Peyer's patch (tissue), 4 donors: ENCODE data around the gene HBEGF. TPM values are rescaled to one million over a fixed set of nuclear protein-coding genes. Genes with fewer than 3 reads are reported as not detected.

ENCODE experiments used
- DNase-seq, 3 donors: peaks; one replicate each; pipeline ENCODE4 v3.0.0-alpha.2; 2017 to 2019
- H3K27ac ChIP-seq, 4 donors: fragments of 200-600 bp; sonication (generic); one replicate each; pipeline ENCODE4 v1.5.1; 2016 to 2019
- H3K27me3 ChIP-seq, 2 donors: fragments of 200-600 bp; sonication (generic); one replicate each; pipeline ENCODE4 v1.5.1; 2019
- H3K36me3 ChIP-seq, 3 donors: fragments of 200-600 bp; sonication (generic); one replicate each; pipeline ENCODE4 v1.5.1; 2016 to 2019
- H3K4me1 ChIP-seq, 4 donors: fragments of 200-600 bp; sonication (generic); one replicate each; pipeline ENCODE4 v1.5.1; 2016 to 2019
- H3K4me3 ChIP-seq, 4 donors: fragments of 200-600 bp; sonication (generic); 1 replicate in 3 of 4; 2 replicates in 1 of 4; pipeline ENCODE4 v1.5.1; 2016 to 2019; ENCODE audit warnings: mild to moderate bottlenecking in 1 of 4
- H3K9me3 ChIP-seq, 4 donors: fragments of 200-600 bp; sonication (generic); one replicate each; pipeline ENCODE4 v1.5.1; 2016 to 2019; ENCODE audit warnings: mild to moderate bottlenecking in 1 of 4
- CTCF ChIP-seq, 6 experiments: fragments of 450-650 bp in 4 of 6; fragments of 200-600 bp in 2 of 6; sonication (generic) in 1 of 6; IDR thresholded peaks; one replicate each; pipeline ENCODE4 v1.5.1; 2017 to 2019; ENCODE audit warnings: antibody characterized with exemption in 6 of 6, mild to moderate bottlenecking in 3 of 6, moderate library complexity in 1 of 6
- POLR2A ChIP-seq, 2 donors: fragments of 450-650 bp; IDR thresholded peaks; one replicate each; pipeline ENCODE4 v1.5.1; 2017; ENCODE audit warnings: antibody characterized with exemption in 2 of 2, mild to moderate bottlenecking in 2 of 2, moderate library complexity in 2 of 2
- total RNA-seq, 4 donors: library from RNA; depleted of rRNA; stranded (reverse); fragments of >200 nt; gene quantifications; one replicate each; pipeline ENCODE4 v1.1.0, GENCODE V29; 2016

HBEGF gene
- total RNA-seq, 4 donors from 2014 or later: 4.1 to 41.0 (median 10.1) TPM

GRCh38 chr5:140340605-140341121 lies 5.7 kb downstream of the HBEGF start:
- Histone ChIP-seq H3K36me3 (peaks cover 0 to 28% (median 0%) of the 10 kb centered on the region in 3 donors), H3K4me1 (peaks cover 0 to 51% (median 0%) of the 10 kb centered on the region in 4 donors), H3K27me3 (no peaks in the 10 kb centered on the region), H3K27ac (peak overlapping the region in 2 of 4 donors; percentile 11 to 60), H3K9me3 (no peaks in the 10 kb centered on the region), H3K4me3 (no peak overlapping the region)
- no peak for TF ChIP-seq CTCF (IDR thresholded peaks at IDR 0.05)
- DNase-seq: no peak

- Histone ChIP-seq H3K36me3 (peaks cover 0 to 35% (median 0%) of the 10 kb centered on the region in 3 donors), H3K4me3 (no peak overlapping the region), H3K4me1 (peaks cover 0 to 42% (median 0%) of the 10 kb centered on the region in 4 donors), H3K27me3 (no peaks in the 10 kb centered on the region), H3K27ac (no peak overlapping the region), H3K9me3 (no peaks in the 10 kb centered on the region)
- no peak for DNase-seq
- no peak for TF ChIP-seq CTCF (IDR thresholded peaks at IDR 0.05)
- no peak for TF ChIP-seq POLR2A (IDR thresholded peaks at IDR 0.05)
Measured at GRCh38 chr5:140339636-140340035, 6.8 kb downstream of the HBEGF start.

GRCh38 chr5:140338908-140339307 lies 7.5 kb downstream of the HBEGF start:
- Histone ChIP-seq H3K36me3 (peaks cover 0 to 42% (median 0%) of the 10 kb centered on the region in 3 donors), H3K4me3 (no peak overlapping the region), H3K4me1 (peaks cover 0 to 36% (median 0%) of the 10 kb centered on the region in 4 donors), H3K9me3 (no peaks in the 10 kb centered on the region), H3K27ac (no peak overlapping the region), H3K27me3 (no peaks in the 10 kb centered on the region)
- TF ChIP-seq POLR2A (IDR thresholded peaks at IDR 0.05): no peak
- no peak for TF ChIP-seq CTCF (IDR thresholded peaks at IDR 0.05)
- DNase-seq: no peak

- Histone ChIP-seq H3K27me3 (no peaks in the 10 kb centered on the region), H3K27ac (no peak overlapping the region), H3K4me1 (peaks cover 0 to 36% (median 0%) of the 10 kb centered on the region in 4 donors), H3K9me3 (no peaks in the 10 kb centered on the region), H3K36me3 (peaks cover 0 to 48% (median 0%) of the 10 kb centered on the region in 3 donors), H3K4me3 (no peak overlapping the region)
- TF ChIP-seq CTCF (IDR thresholded peaks at IDR 0.05) (no peak), POLR2A (IDR thresholded peaks at IDR 0.05) (no peak)
- no peak for DNase-seq
Measured at GRCh38 chr5:140338336-140338735, 8.1 kb downstream of the HBEGF start.

- DNase-seq: no peak
- H3K9me3 ChIP-seq: no peaks in the 10 kb centered on the region
- no peak overlapping the region for H3K27ac ChIP-seq
- no peaks in the 10 kb centered on the region for H3K27me3 ChIP-seq
- H3K4me1 ChIP-seq: peaks cover 0 to 36% (median 0%) of the 10 kb centered on the region in 4 donors
- peaks cover 0 to 52% (median 0%) of the 10 kb centered on the region in 3 donors for H3K36me3 ChIP-seq
- no peak for TF ChIP-seq CTCF (IDR thresholded peaks at IDR 0.05)
- no peak for TF ChIP-seq POLR2A (IDR thresholded peaks at IDR 0.05)
- H3K4me3 ChIP-seq: no peak overlapping the region
Measured at GRCh38 chr5:140337880-140338279, 8.5 kb downstream of the HBEGF start.
